Endodermal cell (in vitro differentiated cells): ENCODE measurements around the gene CHRND. TPM values are rescaled to one million over a fixed set of nuclear protein-coding genes. Genes with fewer than 3 reads are reported as not detected.
A peak's percentile ranks its signal among the peaks of the same experiment; 100 is the strongest.

Source experiments
- DNase-seq: peaks from one replicate; pipeline ENCODE4 v3.0.0-alpha.2; 2017
- H3K27ac ChIP-seq: 2 replicates; pipeline ENCODE4 v1.5.1; 2013; ENCODE audit warnings: mild to moderate bottlenecking, low read depth, low read length, moderate library complexity
- H3K27me3 ChIP-seq: 2 replicates; pipeline ENCODE4 v1.6.1; 2013; ENCODE audit warnings: mild to moderate bottlenecking, low read length, moderate library complexity; ENCODE audit not compliant: insufficient read depth, control insufficient read depth, poor library complexity, severe bottlenecking
- H3K36me3 ChIP-seq: 2 replicates; pipeline ENCODE4 v1.7.0; 2013; ENCODE audit warnings: mild to moderate bottlenecking, low read length, moderate library complexity; ENCODE audit not compliant: control insufficient read depth, insufficient read depth
- H3K4me1 ChIP-seq: one replicate; pipeline ENCODE4 v1.7.0; 2013; ENCODE audit warnings: low read length; ENCODE audit not compliant: control insufficient read depth, insufficient read depth
- H3K4me3 ChIP-seq: 2 replicates; pipeline ENCODE4 v1.5.1; 2013; ENCODE audit warnings: mild to moderate bottlenecking, low read length, moderate library complexity
- H3K9ac ChIP-seq: 2 replicates; pipeline ENCODE4 v1.6.1; 2013; ENCODE audit warnings: mild to moderate bottlenecking, low read length, moderate library complexity; ENCODE audit not compliant: poor library complexity, severe bottlenecking; ENCODE audit errors: extremely low read depth
- H3K9me3 ChIP-seq: 2 replicates; pipeline ENCODE4 v1.6.1; 2013; ENCODE audit warnings: mild to moderate bottlenecking, low read length, moderate library complexity; ENCODE audit not compliant: control insufficient read depth
- H3K27ac Mint-ChIP-seq: 2 replicates; pipeline ENCODE4 v1.8.0; 2020; ENCODE audit warnings: mixed read lengths
- H3K27me3 Mint-ChIP-seq: 2 replicates; pipeline ENCODE4 v1.8.0; 2021; ENCODE audit warnings: mild to moderate bottlenecking, mixed read lengths; ENCODE audit not compliant: insufficient read depth
- H3K36me3 Mint-ChIP-seq: 2 replicates; pipeline ENCODE4 v1.8.0; 2020; ENCODE audit warnings: low read depth, mixed read lengths
- H3K4me1 Mint-ChIP-seq: 2 replicates; pipeline ENCODE4 v1.8.0; 2020; ENCODE audit warnings: mixed read lengths
- H3K4me3 Mint-ChIP-seq: 2 replicates; pipeline ENCODE4 v1.8.0; 2020; ENCODE audit warnings: mild to moderate bottlenecking, moderate library complexity, mixed read lengths
- H3K9me3 Mint-ChIP-seq: 2 replicates; pipeline ENCODE4 v1.8.0; 2020; ENCODE audit warnings: mild to moderate bottlenecking, mixed read lengths
- WGBS, 2 experiments: methylation state at CpG; one replicate each; pipeline versions ENCODE4 v1.1.5 to v1.1.7; 2013; ENCODE audit warnings: missing lambda C conversion rate in 2 of 2, mixed read lengths in 1 of 2; ENCODE audit not compliant: insufficient coverage in 1 of 2, insufficient read length in 1 of 2; 5-methylcytosine and 5-hydroxymethylcytosine counted together
- total RNA-seq, 2 donors: library from RNA; stranded (reverse); fragmentation: NEBNext Ultra II Directional in 1 of 2; extraction: Animal tissue kit (Norgen Biotek cat#: 25700) in 1 of 2; gene quantifications; 2 replicates in 1 of 2; 3 replicates in 1 of 2; pipeline ENCODE4 v1.2.1, GENCODE V29; 2021
- TF ChIP-seq, protein P1 (sequence below): fragments of 200-600 bp; sonication (generic); conservative IDR thresholded peaks from 2 replicates; pipeline ENCODE4 v1.5.0; 2021; ENCODE audit warnings: antibody characterized with exemption, mild to moderate bottlenecking

Gene CHRND
- total RNA-seq, 2 donors from 2014 or later = 0.11 TPM; not detected in 1

DNA sequence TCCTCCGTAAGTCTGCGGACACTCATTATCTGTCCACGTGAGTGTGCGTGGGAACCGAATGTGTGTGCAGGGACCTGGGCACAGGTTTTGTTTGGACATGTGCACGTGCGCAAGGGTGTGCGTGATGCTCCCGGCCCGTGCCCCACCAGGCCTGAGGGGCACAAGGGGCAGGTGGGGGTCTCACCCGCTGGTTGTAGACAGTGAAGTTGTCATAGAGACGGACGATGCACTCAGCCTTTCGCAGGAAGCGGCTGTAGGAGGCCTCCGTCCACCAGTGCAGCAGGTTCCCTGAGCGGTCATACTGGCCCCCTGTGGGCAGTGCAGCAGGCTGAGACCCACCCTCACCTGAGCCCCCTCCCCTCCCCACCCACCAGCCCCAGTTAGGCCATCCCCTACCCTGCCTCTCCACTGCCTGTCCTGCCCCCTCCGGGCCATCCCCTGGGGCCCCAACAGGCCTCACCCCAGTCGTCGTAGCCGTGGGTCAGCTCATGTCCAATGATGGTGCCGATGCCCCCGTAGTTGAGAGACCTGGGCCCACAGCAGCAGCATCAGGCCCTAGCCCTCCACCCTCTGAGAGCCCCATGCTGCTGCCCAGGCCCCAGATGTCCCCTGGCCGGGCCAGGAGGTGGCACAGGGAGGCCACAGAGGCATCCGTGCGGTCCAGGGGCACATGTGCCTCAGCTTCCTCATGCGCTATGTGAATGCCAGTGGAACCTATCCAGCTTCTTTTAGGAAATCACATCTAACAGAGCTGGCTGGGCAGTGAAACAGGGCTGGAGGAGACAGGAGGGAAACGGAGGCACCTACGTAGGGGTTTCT lies 44.4 kb upstream of the CHRND start:
- no peak overlapping the region for H3K27ac Mint-ChIP-seq
- no peak overlapping the region for H3K4me3 Mint-ChIP-seq
- peaks cover 3% of the 10 kb centered on the region for H3K4me1 Mint-ChIP-seq
- H3K27ac ChIP-seq = no peak overlapping the region
- H3K27me3 Mint-ChIP-seq = peaks cover 45% of the 10 kb centered on the region
- no peaks in the 10 kb centered on the region for H3K36me3 ChIP-seq
- DNase-seq = peak; percentile 36
- no peaks in the 10 kb centered on the region for H3K4me1 ChIP-seq
- TF ChIP-seq, protein P1, sequence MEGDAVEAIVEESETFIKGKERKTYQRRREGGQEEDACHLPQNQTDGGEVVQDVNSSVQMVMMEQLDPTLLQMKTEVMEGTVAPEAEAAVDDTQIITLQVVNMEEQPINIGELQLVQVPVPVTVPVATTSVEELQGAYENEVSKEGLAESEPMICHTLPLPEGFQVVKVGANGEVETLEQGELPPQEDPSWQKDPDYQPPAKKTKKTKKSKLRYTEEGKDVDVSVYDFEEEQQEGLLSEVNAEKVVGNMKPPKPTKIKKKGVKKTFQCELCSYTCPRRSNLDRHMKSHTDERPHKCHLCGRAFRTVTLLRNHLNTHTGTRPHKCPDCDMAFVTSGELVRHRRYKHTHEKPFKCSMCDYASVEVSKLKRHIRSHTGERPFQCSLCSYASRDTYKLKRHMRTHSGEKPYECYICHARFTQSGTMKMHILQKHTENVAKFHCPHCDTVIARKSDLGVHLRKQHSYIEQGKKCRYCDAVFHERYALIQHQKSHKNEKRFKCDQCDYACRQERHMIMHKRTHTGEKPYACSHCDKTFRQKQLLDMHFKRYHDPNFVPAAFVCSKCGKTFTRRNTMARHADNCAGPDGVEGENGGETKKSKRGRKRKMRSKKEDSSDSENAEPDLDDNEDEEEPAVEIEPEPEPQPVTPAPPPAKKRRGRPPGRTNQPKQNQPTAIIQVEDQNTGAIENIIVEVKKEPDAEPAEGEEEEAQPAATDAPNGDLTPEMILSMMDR = no peak
- no peak overlapping the region for H3K9ac ChIP-seq
- no peaks in the 10 kb centered on the region for H3K9me3 Mint-ChIP-seq
- WGBS, 2 experiments = 90% methylated on average over 15 to 29 of the region's 29 CpGs
- no peaks in the 10 kb centered on the region for H3K36me3 Mint-ChIP-seq
- H3K9me3 ChIP-seq = no peaks in the 10 kb centered on the region
- peaks cover 41% of the 10 kb centered on the region for H3K27me3 ChIP-seq
- no peak overlapping the region for H3K4me3 ChIP-seq

GRCh38 chr2:232482301-232483238 lies 43.4 kb upstream of the CHRND start:
- DNase-seq = peak; percentile 32

DNA sequence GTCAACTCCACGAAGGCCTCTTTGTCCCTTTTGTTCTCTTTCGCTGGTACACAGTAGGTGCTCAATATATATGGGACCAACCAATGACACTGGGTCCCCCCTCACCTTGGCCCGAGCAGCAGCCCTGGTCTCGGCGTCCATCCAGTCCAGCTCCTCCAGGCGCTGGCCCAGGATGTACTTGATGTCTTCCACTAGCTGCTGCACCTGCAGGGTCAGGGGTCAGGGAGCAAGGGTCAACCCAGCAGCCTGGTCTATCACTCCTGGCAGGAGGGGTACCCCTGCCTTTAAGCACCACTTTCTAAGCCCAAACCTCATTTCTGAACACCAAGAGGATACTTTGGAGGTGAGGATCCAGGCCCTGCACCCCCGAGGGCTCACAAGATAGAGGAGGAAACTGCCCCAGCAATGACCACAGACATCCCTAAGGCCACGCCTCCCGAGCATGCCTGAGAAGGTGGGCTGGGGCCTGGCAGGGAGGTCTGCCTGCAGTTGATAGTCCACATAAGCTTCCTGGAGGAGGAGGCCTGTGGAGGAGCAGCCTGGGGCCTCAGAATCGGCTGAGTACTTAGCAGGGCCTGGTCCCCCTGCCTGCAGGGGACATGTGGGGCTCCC lies 42.5 kb upstream of the CHRND start:
- Histone ChIP-seq H3K4me3 (no peak overlapping the region), H3K9ac (no peak overlapping the region), H3K9me3 (no peaks in the 10 kb centered on the region), H3K36me3 (no peaks in the 10 kb centered on the region), H3K27ac (no peak overlapping the region), H3K4me1 (no peaks in the 10 kb centered on the region), H3K27me3 (peaks cover 58% of the 10 kb centered on the region)
- Mint-ChIP-seq H3K27ac (no peak overlapping the region), H3K27me3 (peaks cover 57% of the 10 kb centered on the region), H3K9me3 (no peaks in the 10 kb centered on the region), H3K4me1 (peaks cover 3% of the 10 kb centered on the region), H3K4me3 (no peak overlapping the region), H3K36me3 (no peaks in the 10 kb centered on the region)
- DNase-seq = peak; percentile 45
- 88 to 93% methylated on average over 8 to 10 of the region's 10 CpGs for WGBS, 2 experiments
- TF ChIP-seq, protein P1 = no peak

More at GRCh38 chr2:232482301-232483238, 43.4 kb upstream of the CHRND start:
- 92 to 93% methylated on average over 17 to 31 of the region's 31 CpGs for WGBS, 2 experiments
- Histone ChIP-seq H3K27ac (no peak overlapping the region), H3K27me3 (peaks cover 51% of the 10 kb centered on the region), H3K4me3 (no peak overlapping the region), H3K4me1 (no peaks in the 10 kb centered on the region), H3K9ac (no peak overlapping the region), H3K9me3 (no peaks in the 10 kb centered on the region), H3K36me3 (no peaks in the 10 kb centered on the region)
- TF ChIP-seq, protein P1 = no peak
- H3K4me3 Mint-ChIP-seq = no peak overlapping the region
- peaks cover 51% of the 10 kb centered on the region for H3K27me3 Mint-ChIP-seq
- H3K27ac Mint-ChIP-seq = no peak overlapping the region
- H3K9me3 Mint-ChIP-seq = no peaks in the 10 kb centered on the region
- H3K36me3 Mint-ChIP-seq = no peaks in the 10 kb centered on the region
- H3K4me1 Mint-ChIP-seq = peaks cover 3% of the 10 kb centered on the region
